GM12892 (cell line): ENCODE results near the gene KCNT2.

ENCODE experiments used
- POLR2A ChIP-seq: IDR thresholded peaks from 2 replicates; pipeline ENCODE4 v1.6.1; 2011; ENCODE audit warnings: low read depth, low read length, control low read depth
- POLR2AphosphoS5 ChIP-seq: IDR thresholded peaks from 2 replicates; pipeline ENCODE4 v1.6.1; 2011; ENCODE audit warnings: low read depth, low read length, control low read depth
- TAF1 ChIP-seq: IDR thresholded peaks from 2 replicates; pipeline ENCODE4 v1.6.1; 2011; ENCODE audit warnings: low read depth, mild to moderate bottlenecking, control low read depth, low read length, borderline replicate concordance

DNA sequence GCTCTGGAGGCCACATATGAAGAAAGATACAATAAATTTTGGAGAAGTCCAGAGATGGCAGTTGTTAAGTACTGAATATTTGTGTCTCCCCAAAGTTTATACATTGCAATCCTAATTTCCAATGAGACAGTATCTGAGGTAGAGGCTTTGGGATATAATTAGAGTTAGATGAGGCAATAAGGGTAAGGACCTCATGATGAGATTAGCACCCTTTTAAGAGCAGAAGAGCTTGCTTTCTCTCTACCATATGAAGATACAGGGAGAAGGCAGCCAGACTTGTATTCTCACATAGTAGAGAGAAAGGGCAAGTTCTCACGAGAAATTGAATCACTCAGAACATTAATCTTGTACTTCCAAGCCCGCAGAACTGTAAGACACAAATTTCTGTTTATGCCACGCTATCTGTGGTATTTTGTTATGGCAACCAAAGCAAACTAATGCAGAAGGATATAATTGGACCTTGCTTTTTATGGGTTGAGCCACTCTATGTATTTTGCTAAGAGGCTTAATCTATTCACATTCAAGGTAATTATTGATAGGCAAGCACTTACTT, 430.1 kb downstream of the KCNT2 start:
- TF ChIP-seq POLR2A, result no peak
- TF ChIP-seq POLR2AphosphoS5, result no peak
- no peak for TF ChIP-seq TAF1
